SK-N-SH treated with all-trans-retinoic acid at 6 μM for 48 hours (cell line): Measurements from ENCODE around the gene FKTN.

Experiments used
- ATAC-seq: fragments of 200-7000 bp; cut with Tn5 transposase; 3 replicates; pipeline ENCODE4 v1.9.1; 2020; ENCODE audit warnings: mild to moderate bottlenecking, moderate library complexity
- ARNTL ChIP-seq: fragments of 450-650 bp; formaldehyde crosslinking; IDR thresholded peaks from 2 replicates; pipeline ENCODE4 v1.5.0; 2020; ENCODE audit warnings: low read depth, mild to moderate bottlenecking, moderate library complexity, borderline replicate concordance
- BACH2 ChIP-seq: fragments of 250-450 bp; sonication (Bioruptor Pico); IDR thresholded peaks from 2 replicates; pipeline ENCODE4 v1.9.0; 2021; ENCODE audit warnings: mild to moderate bottlenecking, borderline replicate concordance
- CSDC2 ChIP-seq: fragments of 250-450 bp; sonication (Bioruptor Pico); IDR thresholded peaks from 2 replicates; pipeline ENCODE4 v1.5.0; 2020; ENCODE audit warnings: mild to moderate bottlenecking, moderate library complexity
- GLIS3 ChIP-seq: fragments of 250-450 bp; sonication (Bioruptor Pico); IDR thresholded peaks from 2 replicates; pipeline ENCODE4 v1.5.0; 2020; ENCODE audit warnings: mild to moderate bottlenecking, moderate library complexity
- ISL1 ChIP-seq: fragments of 250-450 bp; sonication (Bioruptor Pico); IDR thresholded peaks from 2 replicates; pipeline ENCODE4 v2.1.2; 2022; ENCODE audit warnings: mild to moderate bottlenecking, moderate library complexity
- RARB ChIP-seq: fragments of 250-450 bp; sonication (Bioruptor Pico); IDR thresholded peaks from 2 replicates; pipeline ENCODE4 v1.8.0; 2021; ENCODE audit warnings: mild to moderate bottlenecking, moderate library complexity
- SNAI2 ChIP-seq: fragments of 250-450 bp; sonication (Bioruptor Pico); IDR thresholded peaks from 2 replicates; pipeline ENCODE4 v1.5.0; 2020; ENCODE audit warnings: mild to moderate bottlenecking, moderate library complexity
- TOX ChIP-seq: fragments of 250-450 bp; sonication (Bioruptor Pico); IDR thresholded peaks from 2 replicates; pipeline ENCODE4 v1.8.0; 2021; ENCODE audit warnings: mild to moderate bottlenecking, moderate library complexity, borderline replicate concordance
- ZC3H10 ChIP-seq: fragments of 250-450 bp; sonication (Bioruptor Pico); IDR thresholded peaks from 2 replicates; pipeline ENCODE4 v1.5.1; 2021; ENCODE audit warnings: mild to moderate bottlenecking, moderate library complexity
- ZFP3 ChIP-seq: fragments of 250-450 bp; sonication (Bioruptor Pico); IDR thresholded peaks from 2 replicates; pipeline ENCODE4 v1.5.0; 2020; ENCODE audit warnings: mild to moderate bottlenecking, moderate library complexity
- ZNF565 ChIP-seq: fragments of 450-650 bp; formaldehyde crosslinking; conservative IDR thresholded peaks from 2 replicates; pipeline ENCODE4 v1.5.0; 2020; ENCODE audit warnings: low read depth, mild to moderate bottlenecking, moderate library complexity
- ZNF70 ChIP-seq: fragments of 450-650 bp; formaldehyde crosslinking; IDR thresholded peaks from 2 replicates; pipeline ENCODE4 v1.5.0; 2020; ENCODE audit warnings: mild to moderate bottlenecking, moderate library complexity
- ZNF8 ChIP-seq: fragments of 450-650 bp; formaldehyde crosslinking; IDR thresholded peaks from 2 replicates; pipeline ENCODE4 v1.5.0; 2020; ENCODE audit warnings: mild to moderate bottlenecking, moderate library complexity
- TF ChIP-seq, protein P1 (sequence below): fragments of 250-450 bp; sonication (Bioruptor Pico); IDR thresholded peaks from 2 replicates; pipeline ENCODE4 v1.8.0; 2020; ENCODE audit warnings: mild to moderate bottlenecking, moderate library complexity, borderline replicate concordance
- TF ChIP-seq, protein P2 (sequence below): fragments of 250-450 bp; sonication (Bioruptor Pico); IDR thresholded peaks from 2 replicates; pipeline ENCODE4 v1.5.0; 2020; ENCODE audit warnings: mild to moderate bottlenecking, moderate library complexity

FKTN gene

DNA sequence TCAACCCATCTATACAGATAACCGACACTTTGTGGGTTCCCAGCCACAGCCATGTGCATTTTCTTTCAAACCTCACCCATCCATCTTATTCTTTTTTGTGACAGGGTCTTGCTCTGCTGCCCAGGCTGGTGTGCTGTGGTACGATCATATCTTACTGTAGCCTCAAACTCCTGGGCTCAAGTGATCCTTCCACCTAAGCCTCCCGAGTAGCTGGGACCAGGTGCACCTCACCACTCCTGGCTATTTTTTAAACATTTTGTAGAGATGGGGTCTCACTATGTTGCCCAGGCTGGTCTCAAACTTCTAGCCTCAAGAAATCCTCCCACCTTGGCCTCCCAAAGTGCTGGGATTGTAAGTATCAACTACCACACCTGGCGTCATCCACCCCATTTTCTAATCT lies 129.0 kb downstream of the FKTN start:
- TF ChIP-seq ZC3H10 (CRISPR knock-in tag) (no peak), ZNF70 (CRISPR knock-in tag) (no peak), GLIS3 (CRISPR knock-in tag) (no peak), ARNTL (no peak), CSDC2 (no peak), SNAI2 (CRISPR knock-in tag) (no peak), TOX (CRISPR knock-in tag) (no peak), ZNF8 (CRISPR knock-in tag) (no peak), ZNF565 (CRISPR knock-in tag) (no peak), ISL1 (no peak), ZFP3 (CRISPR knock-in tag) (no peak), BACH2 (CRISPR knock-in tag) (no peak), RARB (CRISPR knock-in tag) (no peak)
- TF ChIP-seq, protein P1, sequence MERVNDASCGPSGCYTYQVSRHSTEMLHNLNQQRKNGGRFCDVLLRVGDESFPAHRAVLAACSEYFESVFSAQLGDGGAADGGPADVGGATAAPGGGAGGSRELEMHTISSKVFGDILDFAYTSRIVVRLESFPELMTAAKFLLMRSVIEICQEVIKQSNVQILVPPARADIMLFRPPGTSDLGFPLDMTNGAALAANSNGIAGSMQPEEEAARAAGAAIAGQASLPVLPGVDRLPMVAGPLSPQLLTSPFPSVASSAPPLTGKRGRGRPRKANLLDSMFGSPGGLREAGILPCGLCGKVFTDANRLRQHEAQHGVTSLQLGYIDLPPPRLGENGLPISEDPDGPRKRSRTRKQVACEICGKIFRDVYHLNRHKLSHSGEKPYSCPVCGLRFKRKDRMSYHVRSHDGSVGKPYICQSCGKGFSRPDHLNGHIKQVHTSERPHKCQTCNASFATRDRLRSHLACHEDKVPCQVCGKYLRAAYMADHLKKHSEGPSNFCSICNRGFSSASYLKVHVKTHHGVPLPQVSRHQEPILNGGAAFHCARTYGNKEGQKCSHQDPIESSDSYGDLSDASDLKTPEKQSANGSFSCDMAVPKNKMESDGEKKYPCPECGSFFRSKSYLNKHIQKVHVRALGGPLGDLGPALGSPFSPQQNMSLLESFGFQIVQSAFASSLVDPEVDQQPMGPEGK: no peak
- TF ChIP-seq, protein P2, sequence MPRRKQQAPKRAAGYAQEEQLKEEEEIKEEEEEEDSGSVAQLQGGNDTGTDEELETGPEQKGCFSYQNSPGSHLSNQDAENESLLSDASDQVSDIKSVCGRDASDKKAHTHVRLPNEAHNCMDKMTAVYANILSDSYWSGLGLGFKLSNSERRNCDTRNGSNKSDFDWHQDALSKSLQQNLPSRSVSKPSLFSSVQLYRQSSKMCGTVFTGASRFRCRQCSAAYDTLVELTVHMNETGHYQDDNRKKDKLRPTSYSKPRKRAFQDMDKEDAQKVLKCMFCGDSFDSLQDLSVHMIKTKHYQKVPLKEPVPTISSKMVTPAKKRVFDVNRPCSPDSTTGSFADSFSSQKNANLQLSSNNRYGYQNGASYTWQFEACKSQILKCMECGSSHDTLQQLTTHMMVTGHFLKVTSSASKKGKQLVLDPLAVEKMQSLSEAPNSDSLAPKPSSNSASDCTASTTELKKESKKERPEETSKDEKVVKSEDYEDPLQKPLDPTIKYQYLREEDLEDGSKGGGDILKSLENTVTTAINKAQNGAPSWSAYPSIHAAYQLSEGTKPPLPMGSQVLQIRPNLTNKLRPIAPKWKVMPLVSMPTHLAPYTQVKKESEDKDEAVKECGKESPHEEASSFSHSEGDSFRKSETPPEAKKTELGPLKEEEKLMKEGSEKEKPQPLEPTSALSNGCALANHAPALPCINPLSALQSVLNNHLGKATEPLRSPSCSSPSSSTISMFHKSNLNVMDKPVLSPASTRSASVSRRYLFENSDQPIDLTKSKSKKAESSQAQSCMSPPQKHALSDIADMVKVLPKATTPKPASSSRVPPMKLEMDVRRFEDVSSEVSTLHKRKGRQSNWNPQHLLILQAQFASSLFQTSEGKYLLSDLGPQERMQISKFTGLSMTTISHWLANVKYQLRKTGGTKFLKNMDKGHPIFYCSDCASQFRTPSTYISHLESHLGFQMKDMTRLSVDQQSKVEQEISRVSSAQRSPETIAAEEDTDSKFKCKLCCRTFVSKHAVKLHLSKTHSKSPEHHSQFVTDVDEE (CRISPR knock-in tag): no peak
- no peak for ATAC-seq
